Uterus (tissue), 2 donors: ENCODE results near the gene C12orf76.

Experiments
- CTCF ChIP-seq, 4 experiments: fragments of 200-600 bp in 2 of 4; fragments of 450-650 bp in 2 of 4; sonication (generic) in 2 of 4; IDR thresholded peaks; one replicate each; pipeline ENCODE4 v1.5.1; 2016 to 2019; ENCODE audit warnings: antibody characterized with exemption in 4 of 4, mild to moderate bottlenecking in 2 of 4, moderate library complexity in 1 of 4
- POLR2A ChIP-seq, 2 donors: fragments of 450-650 bp; IDR thresholded peaks; one replicate each; pipeline ENCODE4 v1.6.1; 2016; ENCODE audit warnings: antibody characterized with exemption in 2 of 2, mild to moderate bottlenecking in 1 of 2, moderate library complexity in 1 of 2

- TF ChIP-seq CTCF (IDR thresholded peaks at IDR 0.05) (no peak), POLR2A (IDR thresholded peaks at IDR 0.05) (no peak)
These were observed 33.2 kb downstream of the C12orf76 start for GRCh38 chr12:110015132-110015531.
